Subcutaneous abdominal adipose tissue (tissue), 5 donors: ENCODE measurements around the gene ADD3.

Experiments used
- H3K27ac ChIP-seq: one replicate; pipeline ENCODE4 v1.7.0; 2013; ENCODE audit warnings: low read depth, mild to moderate bottlenecking, inconsistent platforms, low read length, moderate library complexity
- H3K27me3 ChIP-seq, 5 donors: one replicate each; pipeline ENCODE4 v1.7.0; 2013; ENCODE audit warnings: low read length in 5 of 5, inconsistent platforms in 1 of 5; ENCODE audit not compliant: control insufficient read depth in 5 of 5, insufficient read depth in 4 of 5
- H3K36me3 ChIP-seq, 5 donors: one replicate each; pipeline ENCODE4 v1.7.0; 2013; ENCODE audit warnings: low read length in 5 of 5; ENCODE audit not compliant: control insufficient read depth in 5 of 5, insufficient read depth in 5 of 5
- H3K4me1 ChIP-seq, 5 donors: one replicate each; pipeline ENCODE4 v1.7.0; 2013; ENCODE audit warnings: low read length in 5 of 5, mild to moderate bottlenecking in 3 of 5, moderate library complexity in 1 of 5; ENCODE audit not compliant: control insufficient read depth in 5 of 5, insufficient read depth in 5 of 5
- H3K4me3 ChIP-seq, 5 donors: one replicate each; pipeline ENCODE4 v1.7.0; 2013; ENCODE audit warnings: low read length in 5 of 5, low read depth in 1 of 5
- H3K9ac ChIP-seq, 5 donors: one replicate each; pipeline ENCODE4 v1.7.0; 2013; ENCODE audit warnings: low read length in 5 of 5, mild to moderate bottlenecking in 4 of 5, moderate library complexity in 3 of 5
- H3K9me3 ChIP-seq, 5 donors: one replicate each; pipeline ENCODE4 v1.7.0; 2013; ENCODE audit warnings: low read length in 5 of 5; ENCODE audit not compliant: control insufficient read depth in 5 of 5
- donor health status: healthy.
- donor health status: healthy.
- donor health status: healthy.
- donor health status: healthy.
- donor health status: healthy.

Gene ADD3

GRCh38 chr10:110151971-110152370 is 144.2 kb downstream of the ADD3 start:
- Histone ChIP-seq H3K27me3 (peaks cover 0 to 36% (median 21%) of the 10 kb centered on the region in 5 donors), H3K27ac (no peak overlapping the region), H3K9me3 (no peaks in the 10 kb centered on the region), H3K36me3 (no peaks in the 10 kb centered on the region), H3K9ac (no peak overlapping the region), H3K4me1 (peaks cover 0 to 5% (median 0%) of the 10 kb centered on the region in 5 donors), H3K4me3 (no peak overlapping the region)

GRCh38 chr10:110153396-110153795 is 145.6 kb downstream of the ADD3 start:
- H3K9me3 ChIP-seq: no peaks in the 10 kb centered on the region
- H3K36me3 ChIP-seq: no peaks in the 10 kb centered on the region
- peaks cover 2 to 36% (median 22%) of the 10 kb centered on the region in 5 donors for H3K27me3 ChIP-seq
- no peak overlapping the region for H3K4me3 ChIP-seq
- H3K9ac ChIP-seq: no peak overlapping the region
- H3K27ac ChIP-seq: no peak overlapping the region
- peaks cover 0 to 5% (median 0%) of the 10 kb centered on the region in 5 donors for H3K4me1 ChIP-seq

GRCh38 chr10:110156046-110156445 is 148.3 kb downstream of the ADD3 start:
- H3K4me1 ChIP-seq: peaks cover 0 to 5% (median 0%) of the 10 kb centered on the region in 5 donors
- H3K9ac ChIP-seq: no peak overlapping the region
- peaks cover 2 to 27% (median 23%) of the 10 kb centered on the region in 5 donors for H3K27me3 ChIP-seq
- H3K36me3 ChIP-seq: no peaks in the 10 kb centered on the region
- no peak overlapping the region for H3K27ac ChIP-seq
- H3K4me3 ChIP-seq: no peak overlapping the region
- no peaks in the 10 kb centered on the region for H3K9me3 ChIP-seq

GRCh38 chr10:110158051-110159005 is 150.5 kb downstream of the ADD3 start:
- no peak overlapping the region for H3K4me3 ChIP-seq
- no peaks in the 10 kb centered on the region for H3K36me3 ChIP-seq
- H3K9me3 ChIP-seq: no peaks in the 10 kb centered on the region
- peaks cover 2 to 12% (median 3%) of the 10 kb centered on the region in 5 donors for H3K27me3 ChIP-seq
- no peak overlapping the region for H3K27ac ChIP-seq
- H3K4me1 ChIP-seq: peaks cover 0 to 11% (median 0%) of the 10 kb centered on the region in 5 donors
- no peak overlapping the region for H3K9ac ChIP-seq

GRCh38 chr10:110160081-110160480 is 152.3 kb downstream of the ADD3 start:
- H3K4me3 ChIP-seq: no peak overlapping the region
- H3K36me3 ChIP-seq: no peaks in the 10 kb centered on the region
- H3K27me3 ChIP-seq: peaks cover 0 to 9% (median 2%) of the 10 kb centered on the region in 5 donors
- H3K27ac ChIP-seq: no peak overlapping the region
- peaks cover 0 to 12% (median 0%) of the 10 kb centered on the region in 5 donors for H3K4me1 ChIP-seq
- no peaks in the 10 kb centered on the region for H3K9me3 ChIP-seq
- no peak overlapping the region for H3K9ac ChIP-seq

GRCh38 chr10:110160522-110160921 is 152.7 kb downstream of the ADD3 start:
- peaks cover 0 to 12% (median 6%) of the 10 kb centered on the region in 5 donors for H3K27me3 ChIP-seq

GRCh38 chr10:110162741-110163145 is 155.0 kb downstream of the ADD3 start:
- peaks cover 0 to 7% (median 0%) of the 10 kb centered on the region in 5 donors for H3K4me1 ChIP-seq
- H3K9ac ChIP-seq: no peak overlapping the region
- peaks cover 7 to 21% (median 14%) of the 10 kb centered on the region in 5 donors for H3K27me3 ChIP-seq
- no peaks in the 10 kb centered on the region for H3K36me3 ChIP-seq
- no peak overlapping the region for H3K27ac ChIP-seq
- H3K4me3 ChIP-seq: no peak overlapping the region
- no peaks in the 10 kb centered on the region for H3K9me3 ChIP-seq

More at GRCh38 chr10:110160522-110160921, 152.7 kb downstream of the ADD3 start:
- H3K27ac ChIP-seq: no peak overlapping the region
- no peaks in the 10 kb centered on the region for H3K9me3 ChIP-seq
- peaks cover 0 to 12% (median 0%) of the 10 kb centered on the region in 5 donors for H3K4me1 ChIP-seq
- no peak overlapping the region for H3K4me3 ChIP-seq
- H3K36me3 ChIP-seq: no peaks in the 10 kb centered on the region
- H3K9ac ChIP-seq: no peak overlapping the region

GRCh38 chr10:110163192-110163773 is 155.5 kb downstream of the ADD3 start:
- no peaks in the 10 kb centered on the region for H3K36me3 ChIP-seq
- no peaks in the 10 kb centered on the region for H3K9me3 ChIP-seq
- no peak overlapping the region for H3K4me3 ChIP-seq
- no peak overlapping the region for H3K9ac ChIP-seq
- H3K27ac ChIP-seq: no peak overlapping the region
- peaks cover 10 to 24% (median 16%) of the 10 kb centered on the region in 5 donors for H3K27me3 ChIP-seq
- H3K4me1 ChIP-seq: peaks cover 0 to 7% (median under 1%) of the 10 kb centered on the region in 5 donors

GRCh38 chr10:110163841-110164240 is 156.1 kb downstream of the ADD3 start:
- Histone ChIP-seq H3K9me3 (no peaks in the 10 kb centered on the region), H3K4me3 (no peak overlapping the region), H3K27me3 (peaks cover 13 to 25% (median 20%) of the 10 kb centered on the region in 5 donors), H3K27ac (no peak overlapping the region), H3K36me3 (no peaks in the 10 kb centered on the region), H3K4me1 (peaks cover 0 to 10% (median 3%) of the 10 kb centered on the region in 5 donors), H3K9ac (no peak overlapping the region)

- H3K4me1 ChIP-seq: peaks cover 0 to 14% (median 3%) of the 10 kb centered on the region in 5 donors
- H3K9ac ChIP-seq: no peak overlapping the region
- H3K4me3 ChIP-seq: no peak overlapping the region
- H3K27ac ChIP-seq: no peak overlapping the region
- no peaks in the 10 kb centered on the region for H3K36me3 ChIP-seq
- no peaks in the 10 kb centered on the region for H3K9me3 ChIP-seq
- peaks cover 25 to 38% (median 26%) of the 10 kb centered on the region in 5 donors for H3K27me3 ChIP-seq
These were observed 157.5 kb downstream of the ADD3 start for GRCh38 chr10:110165239-110165638.
